ENCODE data around the gene LENEP.

The LENEP gene

GRCh38 chr1:155002464-155003226, 9.3 kb downstream of the LENEP start, which contains the start of gene ZBTB7B:
TSS of gene ZBTB7B (plus strand) at chr1:155002802. CDS start at chr1:155014661, 11,859 bp downstream.
- TF ChIP-seq, protein P1, sequence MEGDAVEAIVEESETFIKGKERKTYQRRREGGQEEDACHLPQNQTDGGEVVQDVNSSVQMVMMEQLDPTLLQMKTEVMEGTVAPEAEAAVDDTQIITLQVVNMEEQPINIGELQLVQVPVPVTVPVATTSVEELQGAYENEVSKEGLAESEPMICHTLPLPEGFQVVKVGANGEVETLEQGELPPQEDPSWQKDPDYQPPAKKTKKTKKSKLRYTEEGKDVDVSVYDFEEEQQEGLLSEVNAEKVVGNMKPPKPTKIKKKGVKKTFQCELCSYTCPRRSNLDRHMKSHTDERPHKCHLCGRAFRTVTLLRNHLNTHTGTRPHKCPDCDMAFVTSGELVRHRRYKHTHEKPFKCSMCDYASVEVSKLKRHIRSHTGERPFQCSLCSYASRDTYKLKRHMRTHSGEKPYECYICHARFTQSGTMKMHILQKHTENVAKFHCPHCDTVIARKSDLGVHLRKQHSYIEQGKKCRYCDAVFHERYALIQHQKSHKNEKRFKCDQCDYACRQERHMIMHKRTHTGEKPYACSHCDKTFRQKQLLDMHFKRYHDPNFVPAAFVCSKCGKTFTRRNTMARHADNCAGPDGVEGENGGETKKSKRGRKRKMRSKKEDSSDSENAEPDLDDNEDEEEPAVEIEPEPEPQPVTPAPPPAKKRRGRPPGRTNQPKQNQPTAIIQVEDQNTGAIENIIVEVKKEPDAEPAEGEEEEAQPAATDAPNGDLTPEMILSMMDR (conservative IDR thresholded peaks at IDR 0.05; ENCODE audit: low read length), result no peak
- TF ChIP-seq EZH2phosphoT487 (IDR thresholded peaks at IDR 0.05; ENCODE audit: borderline replicate concordance), result no peak
- peak within 1 kb of the TSS; percentile 81 for H3K9ac ChIP-seq (ENCODE audit: low read depth, low read length, poor library complexity, severe bottlenecking)
- peak within 1 kb of the TSS; percentile 92 for H3K4me2 ChIP-seq (ENCODE audit: low read depth, low read length, poor library complexity, severe bottlenecking)
- no peaks in the 10 kb centered on the region for H3K9me2 ChIP-seq (replicated peaks; ENCODE audit: low read depth, low read length)
- no peaks in the 10 kb centered on the region for H4K20me1 ChIP-seq (ENCODE audit: insufficient read depth, low read length, poor library complexity, severe bottlenecking)
- no peaks in the 10 kb centered on the region for H3K27me3 ChIP-seq (ENCODE audit: insufficient read depth, low read length, poor library complexity, severe bottlenecking)
- peaks cover 15% of the 10 kb centered on the region for H3F3A ChIP-seq (ENCODE audit: low read depth)
- H3K4me3 ChIP-seq (ENCODE audit: low read length, poor library complexity, severe bottlenecking), result peak within 1 kb of the TSS; percentile 76
- peak within 1 kb of the TSS; percentile 80; the same call in 1 of the 2 replicates for H2AFZ ChIP-seq (ENCODE audit: low read length)
- peaks cover 42% of the 10 kb centered on the region for H3K4me1 ChIP-seq (ENCODE audit: insufficient read depth, low read length, poor library complexity, severe bottlenecking)
- H3K9me3 ChIP-seq (ENCODE audit: insufficient read depth, low read depth, low read length), result no peaks in the 10 kb centered on the region
- no peaks in the 10 kb centered on the region for H3K79me2 ChIP-seq (ENCODE audit: insufficient read depth, low read length)
- no peaks in the 10 kb centered on the region for H3K36me3 ChIP-seq (ENCODE audit: insufficient read depth, low read length)

DNA sequence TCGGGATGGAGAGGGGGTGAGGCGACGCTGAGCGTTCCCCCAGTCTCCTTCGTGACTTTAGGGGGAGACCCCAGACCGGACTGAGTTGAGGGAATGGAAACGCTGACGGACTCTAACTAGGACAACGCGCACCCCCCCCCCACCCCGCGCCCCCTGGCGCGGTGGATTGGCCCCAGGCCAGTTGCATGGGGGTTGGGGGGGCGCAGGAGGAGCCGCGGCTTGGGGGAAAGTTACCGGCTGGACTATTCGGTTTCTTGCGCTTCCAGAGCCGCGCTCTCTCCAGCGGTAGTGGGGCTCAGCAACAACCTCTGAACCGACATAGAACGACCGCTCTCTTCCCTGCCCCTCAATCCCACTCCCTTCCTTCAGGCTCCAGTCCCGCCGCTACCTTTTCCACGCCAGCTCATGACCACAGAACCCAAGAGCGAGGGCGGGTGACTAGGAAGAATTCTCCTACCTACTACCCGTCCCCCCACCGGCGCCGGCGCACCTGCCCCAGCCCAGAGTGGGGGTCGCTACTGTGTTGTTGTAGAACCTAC, 9.9 kb downstream of the LENEP start:
- Histone ChIP-seq H3K4me3 (ENCODE audit: low read length, poor library complexity, severe bottlenecking) (no peak overlapping the region), H3F3A (ENCODE audit: low read depth) (peaks cover 15% of the 10 kb centered on the region), H3K4me2 (ENCODE audit: low read depth, low read length, poor library complexity, severe bottlenecking) (peak overlapping the region; percentile 28), H2AFZ (ENCODE audit: low read length) (no peak overlapping the region), H3K9ac (ENCODE audit: low read depth, low read length, poor library complexity, severe bottlenecking) (no peak overlapping the region), H4K20me1 (ENCODE audit: insufficient read depth, low read length, poor library complexity, severe bottlenecking) (no peaks in the 10 kb centered on the region), H3K27me3 (ENCODE audit: insufficient read depth, low read length, poor library complexity, severe bottlenecking) (no peaks in the 10 kb centered on the region), H3K9me2 (replicated peaks; ENCODE audit: low read depth, low read length) (no peaks in the 10 kb centered on the region), H3K4me1 (ENCODE audit: insufficient read depth, low read length, poor library complexity, severe bottlenecking) (peaks cover 38% of the 10 kb centered on the region), H3K36me3 (ENCODE audit: insufficient read depth, low read length) (no peaks in the 10 kb centered on the region), H3K9me3 (ENCODE audit: insufficient read depth, low read depth, low read length) (no peaks in the 10 kb centered on the region), H3K79me2 (ENCODE audit: insufficient read depth, low read length) (no peaks in the 10 kb centered on the region)
- TF ChIP-seq EZH2phosphoT487 (IDR thresholded peaks at IDR 0.05; ENCODE audit: borderline replicate concordance), result no peak
- TF ChIP-seq, protein P1 (conservative IDR thresholded peaks at IDR 0.05; ENCODE audit: low read length), result no peak

DNA sequence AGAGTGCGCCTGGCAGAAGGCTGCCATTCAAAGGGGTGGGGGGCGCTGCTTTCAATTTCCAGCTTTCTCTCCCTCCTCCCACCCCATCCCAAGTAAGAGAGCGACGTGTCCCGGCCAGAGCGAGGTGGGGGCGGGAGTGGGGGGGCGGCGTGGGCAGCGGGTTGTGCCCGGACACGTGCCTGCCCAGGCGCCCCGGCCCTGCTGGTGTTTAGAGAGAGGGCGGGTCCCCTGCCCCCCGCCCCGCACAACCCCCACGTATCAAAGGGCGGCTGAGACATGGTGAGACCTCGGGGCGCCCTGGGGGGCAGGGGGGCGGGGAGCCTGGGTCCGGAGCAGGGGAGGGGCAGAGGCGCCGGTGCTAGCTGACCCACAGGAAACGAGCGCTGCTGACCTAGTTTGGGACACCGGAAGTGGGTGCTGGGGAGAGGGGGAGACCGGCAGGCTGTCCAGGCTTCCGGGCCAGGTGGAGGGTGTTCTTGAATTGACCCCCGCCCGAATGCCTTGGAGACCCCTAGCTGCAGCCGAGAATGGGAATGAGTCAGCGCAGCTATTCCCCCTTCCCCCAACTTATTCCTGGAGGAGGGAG, 10.5 kb downstream of the LENEP start:
- Histone ChIP-seq H3K9ac (ENCODE audit: low read depth, low read length, poor library complexity, severe bottlenecking) (peak overlapping the region; percentile 58), H3K4me2 (ENCODE audit: low read depth, low read length, poor library complexity, severe bottlenecking) (peak overlapping the region; percentile 57), H4K20me1 (ENCODE audit: insufficient read depth, low read length, poor library complexity, severe bottlenecking) (no peaks in the 10 kb centered on the region), H3K9me2 (replicated peaks; ENCODE audit: low read depth, low read length) (no peaks in the 10 kb centered on the region), H3K36me3 (ENCODE audit: insufficient read depth, low read length) (no peaks in the 10 kb centered on the region), H3K9me3 (ENCODE audit: insufficient read depth, low read depth, low read length) (no peaks in the 10 kb centered on the region), H3K4me3 (ENCODE audit: low read length, poor library complexity, severe bottlenecking) (peak overlapping the region; percentile 12), H2AFZ (ENCODE audit: low read length) (no peak overlapping the region), H3K27me3 (ENCODE audit: insufficient read depth, low read length, poor library complexity, severe bottlenecking) (no peaks in the 10 kb centered on the region), H3K4me1 (ENCODE audit: insufficient read depth, low read length, poor library complexity, severe bottlenecking) (peaks cover 43% of the 10 kb centered on the region), H3F3A (ENCODE audit: low read depth) (peaks cover 15% of the 10 kb centered on the region), H3K79me2 (ENCODE audit: insufficient read depth, low read length) (no peaks in the 10 kb centered on the region)
- no peak for TF ChIP-seq EZH2phosphoT487 (IDR thresholded peaks at IDR 0.05; ENCODE audit: borderline replicate concordance)
- TF ChIP-seq, protein P1 (conservative IDR thresholded peaks at IDR 0.05; ENCODE audit: low read length), result no peak
